ENCODE results near the gene EVI5. TPM values are rescaled to one million over a fixed set of nuclear protein-coding genes. Genes with fewer than 3 reads are reported as not detected.

EVI5 gene
- total RNA-seq, 2 experiments from 2014 or later: 25.7 to 27.9 TPM

GRCh38 chr1:92494485-92495141, 290.3 kb downstream of the EVI5 start:
- Mint-ChIP-seq H3K4me3 (no peak overlapping the region), H3K27me3 (no peaks in the 10 kb centered on the region), H3K27ac (no peak overlapping the region), H3K36me3 (ENCODE audit: low read depth) (peaks cover 12% of the 10 kb centered on the region), H3K9me3 (no peaks in the 10 kb centered on the region), H3K4me1 (ENCODE audit: low read depth) (peaks cover 30% of the 10 kb centered on the region)
- intact Hi-C loops (cut with micrococcal nuclease): no loop called here
- TF ChIP-seq CTCF (IDR thresholded peaks at IDR 0.05): no peak
- ChIA-PET POLR2A (interaction anchor here (0.7 to 1.4 kb wide), 3 partner anchors 12 to 110 kb away, joined by 3 read pairs; no protein-coding TSS in a partner anchor), CTCF (interaction anchor here (1.1 kb wide), 1 partner anchor 93 kb away, joined by 3 read pairs; no protein-coding TSS in a partner anchor)
- ATAC-seq: no peak
- DNase-seq: no peak

- POLR2A ChIA-PET: interaction anchor here (1.0 to 1.1 kb wide), 2 partner anchors 11 to 104 kb away, joined by 3 read pairs; no protein-coding TSS in a partner anchor
- CTCF ChIA-PET: interaction anchor here (1.1 kb wide), 1 partner anchor 94 kb away, joined by 3 read pairs; no protein-coding TSS in a partner anchor
- ATAC-seq: no peak
- Mint-ChIP-seq H3K4me1 (ENCODE audit: low read depth) (peaks cover 40% of the 10 kb centered on the region), H3K27me3 (no peaks in the 10 kb centered on the region), H3K27ac (no peak overlapping the region), H3K9me3 (no peaks in the 10 kb centered on the region), H3K36me3 (ENCODE audit: low read depth) (peaks cover 23% of the 10 kb centered on the region), H3K4me3 (no peak overlapping the region)
- no peak for DNase-seq
- intact Hi-C loops (cut with micrococcal nuclease): no loop called here
- no peak for TF ChIP-seq CTCF (IDR thresholded peaks at IDR 0.05)
Measured at GRCh38 chr1:92493139-92493538, 291.8 kb downstream of the EVI5 start.

- no peak for DNase-seq
- Mint-ChIP-seq H3K4me1 (ENCODE audit: low read depth) (peaks cover 23% of the 10 kb centered on the region), H3K27me3 (no peaks in the 10 kb centered on the region), H3K36me3 (ENCODE audit: low read depth) (peaks cover 33% of the 10 kb centered on the region), H3K27ac (peak overlapping the region; percentile 92), H3K9me3 (no peaks in the 10 kb centered on the region), H3K4me3 (peak overlapping the region; percentile 98)
- intact Hi-C loops (cut with micrococcal nuclease): loop anchor here (5.0 kb wide), 2 partner anchors 93 to 108 kb away; no protein-coding TSS in a partner anchor
- ATAC-seq: no peak
- POLR2A ChIA-PET: interaction anchor here (0.6 to 2.0 kb wide), 7 partner anchors 9 to 303 kb away, joined by 3 to 11 read pairs (median 3); no protein-coding TSS in a partner anchor
- TF ChIP-seq CTCF (IDR thresholded peaks at IDR 0.05): no peak
- CTCF ChIA-PET: interaction anchor here (0.8 to 1.7 kb wide), 4 partner anchors 108 to 178 kb away, joined by 3 to 4 read pairs (median 3); no protein-coding TSS in a partner anchor
Measured at GRCh38 chr1:92488832-92489231, 296.1 kb downstream of the EVI5 start.

GRCh38 chr1:92488416-92488815, 296.5 kb downstream of the EVI5 start:
- TF ChIP-seq CTCF (IDR thresholded peaks at IDR 0.05): no peak
- Mint-ChIP-seq H3K36me3 (ENCODE audit: low read depth) (peaks cover 35% of the 10 kb centered on the region), H3K4me3 (peak overlapping the region; percentile 98), H3K27me3 (no peaks in the 10 kb centered on the region), H3K4me1 (ENCODE audit: low read depth) (peaks cover 21% of the 10 kb centered on the region), H3K27ac (peak overlapping the region; percentile 92), H3K9me3 (no peaks in the 10 kb centered on the region)
- CTCF ChIA-PET: interaction anchor here (1.4 to 1.7 kb wide), 2 partner anchors 110 to 178 kb away, joined by 3 to 4 read pairs; no protein-coding TSS in a partner anchor
- intact Hi-C loops (cut with micrococcal nuclease): loop anchor here (5.0 kb wide), 2 partner anchors 94 to 109 kb away; no protein-coding TSS in a partner anchor
- ATAC-seq (no peak), DNase-seq (no peak)
- POLR2A ChIA-PET: interaction anchor here (0.6 to 2.0 kb wide), 5 partner anchors 10 to 303 kb away, joined by 3 to 11 read pairs (median 5); no protein-coding TSS in a partner anchor

All from activated CD8-positive, alpha-beta T cell treated with anti-CD3 and anti-CD28 coated beads for 36 hours (primary cell).